Uterus (tissue), 2 donors: Measurements from ENCODE around the gene MYBBP1A.

ENCODE experiments used
- CTCF ChIP-seq, 4 experiments: fragments of 200-600 bp in 2 of 4; fragments of 450-650 bp in 2 of 4; sonication (generic) in 2 of 4; IDR thresholded peaks; one replicate each; pipeline ENCODE4 v1.5.1; 2016 to 2019; ENCODE audit warnings: antibody characterized with exemption in 4 of 4, mild to moderate bottlenecking in 2 of 4, moderate library complexity in 1 of 4
- POLR2A ChIP-seq, 2 donors: fragments of 450-650 bp; IDR thresholded peaks; one replicate each; pipeline ENCODE4 v1.6.1; 2016; ENCODE audit warnings: antibody characterized with exemption in 2 of 2, mild to moderate bottlenecking in 1 of 2, moderate library complexity in 1 of 2

GRCh38 chr17:4580291-4580690 is 25.1 kb upstream of the MYBBP1A start:
- TF ChIP-seq CTCF (IDR thresholded peaks at IDR 0.05) (no peak), POLR2A (IDR thresholded peaks at IDR 0.05) (no peak)
